ENCODE results near the gene ASPSCR1.

- no peak for TF ChIP-seq GRHL2 (CRISPR knock-in tag; IDR thresholded peaks at IDR 0.05; ENCODE audit: insufficient replicate concordance, severe bottlenecking)
- TF ChIP-seq CTCF (IDR thresholded peaks at IDR 0.05), result no peak
- no peak for TF ChIP-seq CREM (CRISPR knock-in tag; IDR thresholded peaks at IDR 0.05)
- no peak for TF ChIP-seq ZNF121 (CRISPR knock-in tag; IDR thresholded peaks at IDR 0.05)
- no peak for TF ChIP-seq E2F5 (CRISPR knock-in tag; IDR thresholded peaks at IDR 0.05)
These were observed 45.0 kb upstream of the ASPSCR1 start for GRCh38 chr17:81932333-81932983.
